CD14-positive monocyte (primary cell): ENCODE data around the gene RBM7. TPM values are rescaled to one million over a fixed set of nuclear protein-coding genes. Genes with fewer than 3 reads are reported as not detected.

Experiments
- DNase-seq, 3 donors: peaks; one replicate each; pipeline ENCODE4 v3.0.0-alpha.2; 2011 to 2022
- H2AFZ ChIP-seq: 2 replicates; pipeline ENCODE4 v1.6.0; 2012; ENCODE audit warnings: mild to moderate bottlenecking, low read depth, low read length, inconsistent platforms; ENCODE audit not compliant: insufficient read depth, poor library complexity, severe bottlenecking
- H3K27ac ChIP-seq, 2 donors: 1 replicate in 1 of 2; 2 replicates in 1 of 2; pipeline ENCODE4 v1.5.1; 2012 to 2013; ENCODE audit warnings: low read length in 2 of 2, control low read depth in 1 of 2, inconsistent platforms in 1 of 2, low read depth in 1 of 2, mild to moderate bottlenecking in 1 of 2
- H3K27me3 ChIP-seq, 2 donors: one replicate each; pipeline versions ENCODE4 v1.6.0 to v1.6.1; 2011 to 2013; ENCODE audit warnings: low read length in 2 of 2; ENCODE audit not compliant: control insufficient read depth in 2 of 2, insufficient read depth in 2 of 2
- H3K36me3 ChIP-seq, 2 donors: replicated peaks in 1 of 2; 1 replicate in 1 of 2; 2 replicates in 1 of 2; pipeline versions ENCODE4 v1.5.1 to v1.6.1; 2012 to 2013; ENCODE audit warnings: low read length in 2 of 2, control low read depth in 1 of 2, inconsistent platforms in 1 of 2, mild to moderate bottlenecking in 1 of 2; ENCODE audit not compliant: insufficient read depth in 2 of 2, control insufficient read depth in 1 of 2
- H3K4me1 ChIP-seq, 2 donors: 1 replicate in 1 of 2; 2 replicates in 1 of 2; pipeline versions ENCODE4 v1.5.1 to v1.6.1; 2012 to 2013; ENCODE audit warnings: low read length in 2 of 2, control low read depth in 1 of 2, inconsistent platforms in 1 of 2, mild to moderate bottlenecking in 1 of 2, moderate library complexity in 1 of 2; ENCODE audit not compliant: insufficient read depth in 2 of 2, control insufficient read depth in 1 of 2
- H3K4me2 ChIP-seq: replicated peaks from 2 replicates; pipeline ENCODE3; 2012; ENCODE audit warnings: low read length, moderate library complexity, mild to moderate bottlenecking; ENCODE audit not compliant: poor library complexity, severe bottlenecking; ENCODE audit errors: extremely low read depth
- H3K4me3 ChIP-seq, 3 experiments: fragments of 200-600 bp in 1 of 3; sonication (generic) in 1 of 3; replicated peaks in 1 of 3; 1 replicate in 2 of 3; 2 replicates in 1 of 3; pipeline ENCODE4 v1.5.1; 2011 to 2013; ENCODE audit warnings: low read length in 3 of 3, mild to moderate bottlenecking in 3 of 3, control low read depth in 2 of 3, low read depth in 2 of 3, inconsistent platforms in 1 of 3, moderate library complexity in 1 of 3
- H3K79me2 ChIP-seq: 2 replicates; pipeline ENCODE4 v1.6.0; 2012; ENCODE audit warnings: mild to moderate bottlenecking, control low read depth, inconsistent platforms, low read length, moderate library complexity; ENCODE audit not compliant: insufficient read depth
- H3K9ac ChIP-seq: 2 replicates; pipeline ENCODE4 v1.6.0; 2017; ENCODE audit warnings: low read length, mild to moderate bottlenecking; ENCODE audit not compliant: insufficient read depth, poor library complexity, severe bottlenecking
- H3K9me3 ChIP-seq, 2 donors: replicated peaks in 1 of 2; 1 replicate in 1 of 2; 2 replicates in 1 of 2; pipeline versions ENCODE4 v1.5.1 to v1.6.1; 2012 to 2013; ENCODE audit warnings: low read length in 2 of 2, control low read depth in 1 of 2; ENCODE audit not compliant: control insufficient read depth in 1 of 2, insufficient read depth in 1 of 2
- H4K20me1 ChIP-seq: 2 replicates; pipeline ENCODE4 v1.6.0; 2012; ENCODE audit warnings: mild to moderate bottlenecking, low read length, control low read depth, moderate library complexity; ENCODE audit not compliant: insufficient read depth
- H3K27ac Mint-ChIP-seq, 7 donors: one replicate each; pipeline ENCODE4 v1.8.0; 2020; ENCODE audit warnings: mild to moderate bottlenecking in 7 of 7, mixed read lengths in 7 of 7, moderate library complexity in 6 of 7, inconsistent platforms in 2 of 7
- H3K27me3 Mint-ChIP-seq, 3 donors: one replicate each; pipeline ENCODE4 v1.8.0; 2021 to 2022; ENCODE audit warnings: low read depth in 3 of 3, mild to moderate bottlenecking in 3 of 3, mixed read lengths in 3 of 3, moderate library complexity in 3 of 3, inconsistent platforms in 1 of 3
- H3K36me3 Mint-ChIP-seq, 2 donors: one replicate each; pipeline ENCODE4 v1.8.0; 2020; ENCODE audit warnings: mixed read lengths in 2 of 2, inconsistent platforms in 1 of 2, mild to moderate bottlenecking in 1 of 2
- H3K4me1 Mint-ChIP-seq: one replicate; pipeline ENCODE4 v1.8.0; 2020; ENCODE audit warnings: mild to moderate bottlenecking, mixed read lengths
- H3K4me3 Mint-ChIP-seq, 2 donors: one replicate each; pipeline ENCODE4 v1.8.0; 2020; ENCODE audit warnings: mild to moderate bottlenecking in 2 of 2, mixed read lengths in 2 of 2, moderate library complexity in 1 of 2
- H3K9me3 Mint-ChIP-seq, 7 donors: one replicate each; pipeline ENCODE4 v1.8.0; 2020 to 2022; ENCODE audit warnings: mixed read lengths in 7 of 7, mild to moderate bottlenecking in 6 of 7, moderate library complexity in 6 of 7, inconsistent platforms in 2 of 7
- CTCF ChIP-seq: fragments of 200-600 bp; IDR thresholded peaks from one replicate; pipeline ENCODE4 v1.8.0; 2022; ENCODE audit warnings: antibody characterized with exemption, mild to moderate bottlenecking
- WGBS: methylation state at CpG from one replicate; pipeline ENCODE4 v1.1.5; 2013; ENCODE audit warnings: missing lambda C conversion rate; ENCODE audit not compliant: insufficient coverage; 5-methylcytosine and 5-hydroxymethylcytosine counted together
- intact Hi-C, 2 donors: fragments of 100-400 bp; cut with micrococcal nuclease; formaldehyde crosslinking; loops; one replicate each; pipeline versions ENCODE4 v1.15.0 to v1.15.1; 2023
- polyA plus RNA-seq, 3 donors: library from polyadenylated mRNA; depleted of rRNA in 1 of 3; unstranded in 2 of 3; stranded (reverse) in 1 of 3; fragments of 300-500 nt in 2 of 3; fragments of >200 nt in 1 of 3; fragmentation: Illumina TruSeq in 2 of 3; gene quantifications; 1 replicate in 2 of 3; 2 replicates in 1 of 3; pipeline ENCODE4 v1.2.3, GENCODE V29; 2012 to 2021

The RBM7 gene
- polyA plus RNA-seq, 3 donors = 27.3 to 36.3 (median 32.4) TPM

- WGBS = no CpG with 5 or more reads among the region's 1 CpG
- Histone ChIP-seq H4K20me1 (no peaks in the 10 kb centered on the region), H3K9ac (no peak overlapping the region), H3K79me2 (no peaks in the 10 kb centered on the region), H3K4me2 (no peak overlapping the region), H3K9me3 (no peaks in the 10 kb centered on the region), H3K4me3 (no peak overlapping the region), H2AFZ (peak overlapping the region; percentile 17), H3K27ac (no peak overlapping the region), H3K36me3 (no peaks in the 10 kb centered on the region), H3K27me3 (no peaks in the 10 kb centered on the region), H3K4me1 (no peaks in the 10 kb centered on the region)
- no peak overlapping the region for H3K27ac Mint-ChIP-seq
- H3K4me3 Mint-ChIP-seq = no peak overlapping the region
- no peaks in the 10 kb centered on the region for H3K36me3 Mint-ChIP-seq
- peaks cover 3% of the 10 kb centered on the region for H3K4me1 Mint-ChIP-seq
- intact Hi-C loops = no loop called here
- TF ChIP-seq CTCF = no peak
- peak in 1 of 3 donors; percentile 7 for DNase-seq
- H3K9me3 Mint-ChIP-seq = no peaks in the 10 kb centered on the region
- peaks cover 1 to 3% (median 3%) of the 10 kb centered on the region in 3 donors for H3K27me3 Mint-ChIP-seq
These were observed 41.8 kb upstream of the RBM7 start for GRCh38 chr11:114358716-114359115.

- H3K27me3 ChIP-seq = no peaks in the 10 kb centered on the region
- H3K27ac ChIP-seq = no peak overlapping the region
- Mint-ChIP-seq H3K36me3 (no peaks in the 10 kb centered on the region), H3K4me3 (no peak overlapping the region), H3K9me3 (no peaks in the 10 kb centered on the region), H3K4me1 (peaks cover 3% of the 10 kb centered on the region), H3K27ac (no peak overlapping the region), H3K27me3 (peaks cover 1 to 3% (median 2%) of the 10 kb centered on the region in 3 donors)
- H3K4me1 ChIP-seq = no peaks in the 10 kb centered on the region
- no peak overlapping the region for H3K4me2 ChIP-seq
- TF ChIP-seq CTCF = no peak
- intact Hi-C loops = no loop called here
- H3K4me3 ChIP-seq = no peak overlapping the region
- H2AFZ ChIP-seq = no peak overlapping the region
- no peak overlapping the region for H3K9ac ChIP-seq
- no peaks in the 10 kb centered on the region for H4K20me1 ChIP-seq
- H3K9me3 ChIP-seq = no peaks in the 10 kb centered on the region
- no peaks in the 10 kb centered on the region for H3K79me2 ChIP-seq
- DNase-seq = no peak
- H3K36me3 ChIP-seq = no peaks in the 10 kb centered on the region
These were observed 41.1 kb upstream of the RBM7 start for GRCh38 chr11:114359342-114359741.
